Pancreas (tissue), 10 donors: ENCODE results near the gene PTPN14. TPM values are rescaled to one million over a fixed set of nuclear protein-coding genes. Genes with fewer than 3 reads are reported as not detected.

ENCODE experiments used
- ATAC-seq, 4 donors: fragments of 200-7000 bp; cut with Tn5 transposase; one replicate each; pipeline versions ENCODE4 v1.8.0 to v1.9.1; 2020; ENCODE audit warnings: mild to moderate bottlenecking in 4 of 4, moderate library complexity in 4 of 4
- DNase-seq, 6 donors: peaks; one replicate each; pipeline ENCODE4 v3.0.0-alpha.2; 2020
- FAIRE-seq: peaks from 2 replicates; lab custom pipeline; 2012; peaks lifted over from hg19 to GRCh38; lab: Jason Lieb, UNC
- H3K27ac ChIP-seq, 4 donors: fragments of 200-600 bp; sonication (generic); 1 replicate in 3 of 4; 2 replicates in 1 of 4; pipeline versions ENCODE4 v1.5.0 to v1.8.0; 2020
- H3K27me3 ChIP-seq, 4 donors: fragments of 200-600 bp; one replicate each; pipeline ENCODE4 v1.8.0; 2021
- H3K36me3 ChIP-seq, 3 donors: fragments of 200-600 bp; sonication (generic) in 1 of 3; one replicate each; pipeline versions ENCODE4 v1.5.0 to v1.8.0; 2020 to 2021
- H3K4me1 ChIP-seq, 3 donors: fragments of 200-600 bp; one replicate each; pipeline ENCODE4 v1.8.0; 2021
- H3K4me3 ChIP-seq, 4 donors: fragments of 200-600 bp; sonication (generic) in 2 of 4; one replicate each; pipeline versions ENCODE4 v1.5.0 to v1.8.0; 2020 to 2021
- H3K9me3 ChIP-seq, 4 donors: fragments of 200-600 bp; one replicate each; pipeline ENCODE4 v1.8.0; 2021
- WGBS, 2 donors: extraction: QIAGEN DNeasy Blood & Tissue Kit; methylation state at CpG; one replicate each; pipeline ENCODE4 v1.1.7; 2013; 5-methylcytosine and 5-hydroxymethylcytosine counted together
- intact Hi-C, 3 donors: fragments of 100-400 bp; cut with DNase I; formaldehyde crosslinking; loops; one replicate each; pipeline versions ENCODE4 v1.11.1 to v1.14.2; 2022
- polyA plus RNA-seq, 2 donors: library from polyadenylated mRNA; stranded (reverse); fragments of 200-250 nt; gene quantifications; one replicate each; pipeline ENCODE4 v1.2.3, GENCODE V29; 2013
- total RNA-seq, 6 donors: library from RNA; stranded (reverse); fragmentation: NEBNext Ultra II Directional in 4 of 6; extraction: Animal tissue kit (Norgen Biotek cat#: 25700) in 4 of 6; gene quantifications; one replicate each; pipeline versions ENCODE4 v1.2.1 to v1.2.4, GENCODE V29; 2021 to 2023
- TF ChIP-seq, protein P1 (sequence below), 4 donors: fragments of 200-600 bp; sonication (generic) in 3 of 4; IDR thresholded peaks; one replicate each; pipeline versions ENCODE4 v1.5.0 to v1.8.0; 2021; ENCODE audit warnings: antibody characterized with exemption in 4 of 4
- donor health status: healthy with polysubstance abuse.
- donor health status: DM: no; HTN: no; CAD: no; lungs with moderate emphysema.
- donor health status: DM: no; HTN: no; CAD: no.
- donor health status: control.
- donor health status: control.
- donor health status: Bipolar disorder and iron deficiency.
- donor health status: DM: yes; HTN: yes; CAD: no.
- donor health status: DM: no; HTN: no; CAD: no.
- donor health status: DM: no; HTN: no; CAD: no.
- donor health status: DM: yes; HTN: yes; CAD: no.

PTPN14 gene
- total and polyA plus RNA-seq, 8 donors, result 1.9 to 17.5 (median 11.5) TPM

GRCh38 chr1:214391873-214392645, 159.3 kb downstream of the PTPN14 start:
- H3K36me3 ChIP-seq, result peaks cover 0 to 7% (median 0%) of the 10 kb centered on the region in 3 donors
- ATAC-seq (no peak), FAIRE-seq (no peak), DNase-seq (no peak)
- no peaks in the 10 kb centered on the region for H3K27me3 ChIP-seq
- H3K27ac ChIP-seq, result no peak overlapping the region
- H3K4me3 ChIP-seq, result no peak overlapping the region
- intact Hi-C loops, result no loop called here
- TF ChIP-seq, protein P1, sequence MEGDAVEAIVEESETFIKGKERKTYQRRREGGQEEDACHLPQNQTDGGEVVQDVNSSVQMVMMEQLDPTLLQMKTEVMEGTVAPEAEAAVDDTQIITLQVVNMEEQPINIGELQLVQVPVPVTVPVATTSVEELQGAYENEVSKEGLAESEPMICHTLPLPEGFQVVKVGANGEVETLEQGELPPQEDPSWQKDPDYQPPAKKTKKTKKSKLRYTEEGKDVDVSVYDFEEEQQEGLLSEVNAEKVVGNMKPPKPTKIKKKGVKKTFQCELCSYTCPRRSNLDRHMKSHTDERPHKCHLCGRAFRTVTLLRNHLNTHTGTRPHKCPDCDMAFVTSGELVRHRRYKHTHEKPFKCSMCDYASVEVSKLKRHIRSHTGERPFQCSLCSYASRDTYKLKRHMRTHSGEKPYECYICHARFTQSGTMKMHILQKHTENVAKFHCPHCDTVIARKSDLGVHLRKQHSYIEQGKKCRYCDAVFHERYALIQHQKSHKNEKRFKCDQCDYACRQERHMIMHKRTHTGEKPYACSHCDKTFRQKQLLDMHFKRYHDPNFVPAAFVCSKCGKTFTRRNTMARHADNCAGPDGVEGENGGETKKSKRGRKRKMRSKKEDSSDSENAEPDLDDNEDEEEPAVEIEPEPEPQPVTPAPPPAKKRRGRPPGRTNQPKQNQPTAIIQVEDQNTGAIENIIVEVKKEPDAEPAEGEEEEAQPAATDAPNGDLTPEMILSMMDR (IDR thresholded peaks at IDR 0.05), result no peak
- no peaks in the 10 kb centered on the region for H3K9me3 ChIP-seq
- peaks cover 0 to 2% (median 0%) of the 10 kb centered on the region in 3 donors for H3K4me1 ChIP-seq
- WGBS, 2 donors, result 89 to 90% methylated on average over 12 of the region's 12 CpGs

DNA sequence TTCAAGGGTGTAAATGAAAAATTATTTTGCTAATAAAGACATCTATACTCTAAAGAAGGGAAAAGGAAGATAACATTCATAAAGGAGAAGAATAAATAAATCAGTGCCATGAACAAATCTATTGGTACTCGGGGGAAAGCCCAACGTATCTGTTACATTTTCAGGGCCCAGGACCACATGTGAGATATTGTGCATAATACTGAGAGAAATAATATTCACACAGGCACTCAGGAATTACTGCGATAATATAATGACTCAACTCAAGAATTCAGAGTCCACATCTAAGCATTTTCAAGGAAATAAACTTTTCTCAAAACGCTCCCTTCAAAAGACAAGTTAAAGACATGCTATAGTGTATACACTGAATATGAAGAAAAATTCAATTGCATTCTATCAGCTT, 161.7 kb downstream of the PTPN14 start:
- Histone ChIP-seq H3K9me3 (no peaks in the 10 kb centered on the region), H3K4me1 (no peaks in the 10 kb centered on the region), H3K36me3 (peaks cover 0 to 7% (median 0%) of the 10 kb centered on the region in 3 donors), H3K4me3 (no peak overlapping the region), H3K27me3 (no peaks in the 10 kb centered on the region), H3K27ac (no peak overlapping the region)
- FAIRE-seq (no peak), DNase-seq (no peak), ATAC-seq (no peak)
- intact Hi-C loops, result no loop called here
- TF ChIP-seq, protein P1 (IDR thresholded peaks at IDR 0.05), result no peak
- 87 to 94% methylated on average over 4 of the region's 4 CpGs for WGBS, 2 donors

DNA sequence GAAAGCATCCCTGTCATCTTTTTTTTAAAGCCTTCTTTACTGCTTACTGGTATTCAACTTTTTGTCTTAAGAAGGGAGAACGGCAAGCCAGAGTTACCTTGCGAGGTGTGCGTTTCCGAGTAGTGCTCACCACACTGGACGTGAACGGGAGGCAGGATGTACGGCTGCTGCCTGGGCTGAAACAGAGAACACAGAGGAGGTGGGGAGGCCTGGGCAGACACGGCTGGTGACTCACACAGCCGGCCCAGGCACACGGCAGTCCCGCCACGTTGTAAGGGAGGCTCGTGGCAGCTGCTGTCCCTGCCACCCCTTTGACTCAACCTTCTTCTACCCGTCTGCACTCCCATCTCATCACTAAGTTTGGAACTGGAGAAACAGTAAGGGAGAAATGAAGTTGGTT, 164.7 kb downstream of the PTPN14 start:
- no peak for DNase-seq
- Histone ChIP-seq H3K4me3 (no peak overlapping the region), H3K36me3 (peaks cover 0 to 21% (median 0%) of the 10 kb centered on the region in 3 donors), H3K9me3 (no peaks in the 10 kb centered on the region), H3K27me3 (no peaks in the 10 kb centered on the region), H3K4me1 (no peaks in the 10 kb centered on the region), H3K27ac (no peak overlapping the region)
- no peak for ATAC-seq
- 88 to 93% methylated on average over 14 of the region's 14 CpGs for WGBS, 2 donors
- TF ChIP-seq, protein P1 (IDR thresholded peaks at IDR 0.05), result no peak
- no peak for FAIRE-seq
- intact Hi-C loops, result no loop called here

DNA sequence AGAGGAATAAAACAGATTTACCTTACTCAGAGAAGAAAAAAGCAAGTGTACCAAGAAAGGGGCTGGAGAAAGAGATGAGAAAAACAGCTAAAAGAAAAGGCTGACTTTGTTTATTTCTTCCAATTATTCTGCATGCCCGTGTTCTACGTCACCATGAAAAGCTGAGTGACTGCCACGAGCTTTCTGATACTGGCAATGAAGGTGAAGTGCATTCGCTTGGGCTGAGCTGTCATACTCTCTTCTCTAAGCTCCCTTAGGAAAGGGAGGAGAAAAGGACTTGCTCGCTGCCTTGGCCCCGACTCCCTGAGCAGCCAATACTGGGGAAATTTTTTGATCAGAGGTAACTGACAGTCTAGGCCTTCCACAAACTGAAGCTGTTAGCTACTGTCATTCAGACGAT, 165.1 kb downstream of the PTPN14 start:
- no peak for DNase-seq
- FAIRE-seq, result no peak
- TF ChIP-seq, protein P1 (IDR thresholded peaks at IDR 0.05), result no peak
- no peaks in the 10 kb centered on the region for H3K4me1 ChIP-seq
- intact Hi-C loops, result no loop called here
- no peaks in the 10 kb centered on the region for H3K9me3 ChIP-seq
- H3K27me3 ChIP-seq, result no peaks in the 10 kb centered on the region
- peaks cover 0 to 21% (median 0%) of the 10 kb centered on the region in 3 donors for H3K36me3 ChIP-seq
- H3K4me3 ChIP-seq, result no peak overlapping the region
- H3K27ac ChIP-seq, result no peak overlapping the region
- WGBS, 2 donors, result 91 to 93% methylated on average over 7 of the region's 7 CpGs
- ATAC-seq, result no peak

DNA sequence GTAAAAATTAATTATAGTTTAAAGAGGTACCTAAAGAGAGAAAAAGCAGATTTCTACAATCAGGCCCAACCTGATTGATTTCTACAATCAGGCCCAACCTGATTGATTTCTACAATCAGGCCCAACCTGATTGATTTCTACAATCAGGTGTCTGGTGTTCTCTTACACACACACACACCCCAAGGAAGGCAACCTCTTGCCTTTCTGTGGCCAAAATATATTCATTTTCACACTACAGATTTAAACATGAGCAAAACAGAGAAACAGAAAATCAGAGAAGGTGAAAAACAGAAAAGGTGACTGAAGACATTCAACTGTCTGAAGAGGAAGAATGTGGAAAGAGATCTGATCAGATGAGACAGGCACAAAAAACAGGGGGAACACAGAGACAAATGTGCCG, 166.0 kb downstream of the PTPN14 start:
- intact Hi-C loops, result no loop called here
- Histone ChIP-seq H3K27me3 (no peaks in the 10 kb centered on the region), H3K4me3 (no peak overlapping the region), H3K4me1 (no peaks in the 10 kb centered on the region), H3K9me3 (no peaks in the 10 kb centered on the region), H3K36me3 (peaks cover 0 to 21% (median 0%) of the 10 kb centered on the region in 3 donors), H3K27ac (no peak overlapping the region)
- ATAC-seq, result no peak
- no peak for DNase-seq
- WGBS, 2 donors, result 85 to 100% methylated on average over 1 of the region's 1 CpG
- FAIRE-seq, result no peak
- TF ChIP-seq, protein P1 (IDR thresholded peaks at IDR 0.05), result no peak
